ENCODE measurements around the gene ZNF785.
"Not testable (repeated sequence)": the region's sequence is repeated elsewhere in the genome, so short reads cannot be mapped to it uniquely, and the experiment has no call there.

Gene ZNF785

GRCh38 chr16:30539986-30540526, 45.4 kb downstream of the ZNF785 start:
- not testable (repeated sequence) for DNase-seq (ENCODE audit: low read depth)

DNA sequence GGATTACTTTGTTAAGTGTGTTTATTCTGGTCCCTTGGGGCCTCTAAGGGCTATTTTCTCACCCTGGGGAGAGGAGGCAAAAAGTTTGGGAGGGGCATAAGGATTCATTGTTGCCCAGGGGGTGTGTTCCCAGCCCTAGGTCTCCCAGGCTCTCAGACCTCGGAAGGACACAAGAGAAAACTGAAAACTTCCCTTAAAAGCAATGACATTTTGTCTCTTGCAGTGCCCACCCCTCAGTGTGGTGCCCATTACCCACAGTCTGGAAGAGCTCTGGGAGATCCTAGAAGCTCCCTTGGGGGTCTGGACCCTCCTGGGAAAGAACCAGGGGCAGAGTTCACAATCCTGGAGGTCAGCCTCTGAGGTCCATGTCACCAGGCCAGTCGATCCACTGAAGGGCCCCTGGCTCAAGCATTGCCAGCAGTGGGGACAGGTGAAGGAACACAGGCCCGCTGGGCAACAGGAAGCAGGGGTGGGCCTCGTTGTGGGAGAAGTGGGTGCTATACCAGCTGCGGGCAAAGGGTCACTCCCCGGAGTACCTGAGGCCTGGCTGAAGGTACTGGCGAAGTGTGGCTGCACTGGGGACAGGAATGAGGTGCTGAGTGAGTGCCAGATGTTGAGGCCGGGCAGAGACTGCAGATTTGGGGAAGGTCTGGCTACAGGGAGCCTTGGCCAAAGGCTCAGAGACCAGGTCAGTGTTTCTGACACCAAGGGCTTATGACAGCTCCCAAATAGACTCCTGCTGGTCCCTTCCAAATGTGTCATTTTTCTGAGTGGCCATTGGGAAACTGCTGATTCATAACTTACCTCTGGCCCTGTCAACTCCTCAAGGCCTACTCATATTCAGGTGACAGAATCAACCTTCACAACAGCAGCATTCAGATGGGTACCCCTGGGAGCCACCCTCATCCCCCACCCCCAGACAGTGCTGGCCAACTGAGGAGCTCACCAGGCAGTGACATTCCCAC, 46.2 kb downstream of the ZNF785 start:
- DNase-seq (ENCODE audit: low read depth) = no peak

GRCh38 chr16:30536391-30537024, 49.0 kb downstream of the ZNF785 start:
- DNase-seq (ENCODE audit: low read depth) = not testable (repeated sequence)

- DNase-seq (ENCODE audit: low read depth) = peak; percentile 72
Measured at GRCh38 chr16:30535777-30536190, 49.7 kb downstream of the ZNF785 start.

DNA sequence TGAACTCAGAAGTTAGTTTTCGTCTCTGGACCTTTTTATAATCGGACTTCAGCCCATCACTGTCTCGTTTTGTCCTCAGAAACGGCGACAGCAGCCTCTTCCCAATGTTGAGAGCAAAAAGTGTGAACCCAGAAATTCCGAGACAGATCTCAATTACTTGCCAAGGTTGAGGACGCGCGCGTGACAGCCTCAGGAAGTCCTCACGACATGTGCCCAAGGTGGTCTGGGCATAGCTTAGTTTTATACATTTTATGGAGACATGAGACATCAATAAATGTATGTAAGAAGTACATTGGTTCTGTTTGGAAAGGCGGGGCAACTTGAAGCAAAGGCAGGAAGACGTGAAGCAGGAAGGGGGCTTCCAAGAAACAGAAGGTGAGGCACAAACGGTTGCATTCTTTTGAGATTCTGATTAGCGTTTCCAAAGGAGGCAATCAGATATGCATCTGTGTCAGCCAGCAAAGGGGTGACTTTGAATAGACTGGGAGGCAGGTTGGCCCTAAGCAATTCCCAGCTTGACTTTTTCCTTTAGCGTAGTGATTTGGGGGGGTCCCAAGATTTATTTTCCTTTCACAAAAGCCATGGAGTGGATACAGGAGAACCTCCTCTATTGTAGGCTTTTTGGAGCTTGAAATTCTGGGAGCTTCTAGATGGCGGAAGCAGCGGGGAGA, 50.3 kb downstream of the ZNF785 start:
- DNase-seq (ENCODE audit: low read depth) = peak; percentile 45

- peak; percentile 86 for DNase-seq (ENCODE audit: low read depth)
Measured at GRCh38 chr16:30534368-30535105, 51.0 kb downstream of the ZNF785 start, which contains the start of gene ZNF747. Gene ZNF747 (minus strand): TSS chr16:30534858. CDS start chr16:30534679, 179 bp downstream.

DNA sequence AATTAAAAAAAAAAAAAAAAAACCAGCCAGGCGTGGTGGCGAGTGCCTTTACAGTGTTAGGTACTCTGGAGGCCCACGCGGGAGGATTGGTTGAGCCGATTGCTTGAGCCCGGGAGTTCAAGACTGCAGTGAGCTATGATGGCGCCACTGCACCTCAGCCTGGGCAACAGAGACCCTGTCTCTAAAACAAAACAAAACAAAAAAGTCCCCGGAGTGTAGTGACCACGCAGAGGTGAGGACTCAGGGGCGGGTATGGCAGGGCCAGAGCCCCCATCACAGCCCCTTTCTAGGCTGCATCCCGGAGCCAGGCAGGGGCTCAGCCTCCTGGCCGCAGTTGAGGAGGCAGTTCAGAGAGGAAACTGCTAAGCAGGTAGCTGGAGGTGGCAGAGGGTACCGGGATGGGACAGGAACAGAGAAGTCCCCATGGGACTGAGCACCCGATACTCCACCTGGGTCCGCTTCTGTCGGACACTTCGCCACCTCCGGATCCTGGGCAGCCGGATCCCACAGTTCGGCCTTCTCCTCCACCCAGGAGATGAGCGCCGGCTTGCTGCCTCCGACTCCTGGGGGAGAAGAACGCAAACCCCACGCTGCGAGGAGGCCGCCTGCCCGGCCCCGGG, 51.6 kb downstream of the ZNF785 start:
- peak; percentile 17 for DNase-seq (ENCODE audit: low read depth)

GRCh38 chr16:30533146-30533522, 52.4 kb downstream of the ZNF785 start:
- DNase-seq (ENCODE audit: low read depth) = no peak

DNA sequence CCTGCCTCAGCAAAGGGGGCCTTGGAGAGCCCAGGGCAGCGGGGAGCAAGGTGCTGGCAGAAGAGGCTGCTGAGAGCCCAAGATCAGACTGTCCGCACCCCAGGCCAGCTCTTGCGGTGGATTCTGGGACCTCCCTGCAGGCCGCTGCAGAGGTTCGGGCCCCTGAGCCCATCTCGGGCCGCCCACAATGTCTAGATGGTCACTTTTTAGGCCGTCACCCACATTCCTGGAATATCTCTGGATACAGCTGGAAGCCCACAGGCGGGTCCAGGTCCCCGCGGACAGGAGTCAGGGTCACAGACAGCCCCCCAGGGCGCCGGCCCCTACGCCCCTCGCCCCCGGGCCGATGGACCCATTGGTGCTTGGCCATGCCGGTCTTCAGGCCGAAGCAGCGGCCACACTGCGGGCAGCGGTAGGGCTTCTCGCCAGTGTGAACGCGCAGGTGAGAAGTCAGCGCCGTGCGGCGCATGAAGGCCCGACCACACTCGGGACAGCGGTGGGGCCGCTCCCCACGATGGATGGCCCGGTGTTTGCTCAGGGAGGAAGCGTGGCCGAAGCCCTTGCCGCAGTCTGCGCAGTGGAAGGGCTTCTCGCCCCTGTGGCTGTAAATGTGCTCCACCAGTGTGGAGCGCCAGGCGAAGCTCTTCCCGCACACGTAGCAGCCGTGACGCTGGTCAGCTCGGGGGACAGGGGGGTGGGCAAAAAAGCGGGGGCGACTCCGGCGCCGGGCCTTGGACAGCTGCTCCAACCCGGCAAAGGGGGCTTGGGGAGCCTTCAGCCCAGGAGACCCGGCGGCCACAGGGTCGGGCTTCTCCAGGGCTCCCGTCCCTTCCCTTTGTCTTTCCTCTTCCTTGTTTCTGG, 53.0 kb downstream of the ZNF785 start:
- no peak for DNase-seq (ENCODE audit: low read depth)
